ENCODE results near the gene NEUROD1.

NEUROD1 gene

DNA sequence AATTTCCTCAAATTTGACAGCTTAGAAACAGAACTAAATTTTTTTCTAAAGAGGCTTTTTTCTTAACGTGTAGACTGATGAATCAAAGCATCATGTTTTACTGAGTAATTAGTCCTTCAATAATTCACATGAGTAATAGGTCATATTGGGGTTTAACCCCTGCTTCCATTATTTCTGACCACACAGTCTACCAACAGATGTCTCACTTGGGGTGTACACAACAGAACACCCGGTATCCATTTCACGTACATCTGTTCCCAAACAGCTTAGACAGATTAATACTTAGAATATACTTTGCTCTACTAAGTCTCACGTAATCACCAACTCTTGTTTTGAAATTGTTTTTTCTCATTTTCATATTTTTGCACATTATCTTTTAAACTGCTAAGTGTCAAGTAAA lies 38.2 kb downstream of the NEUROD1 start:
- Mint-ChIP-seq H3K9me3 (no peaks in the 10 kb centered on the region), H3K4me1 (ENCODE audit: low read depth) (no peaks in the 10 kb centered on the region), H3K27me3 (peaks cover 3% of the 10 kb centered on the region), H3K27ac (no peak overlapping the region), H3K36me3 (ENCODE audit: low read depth) (no peaks in the 10 kb centered on the region), H3K4me3 (no peak overlapping the region)
- intact Hi-C loops (cut with micrococcal nuclease), result no loop called here

GRCh38 chr2:181639686-181640085 lies 40.6 kb downstream of the NEUROD1 start:
- H3K27ac Mint-ChIP-seq, result no peak overlapping the region
- H3K9me3 Mint-ChIP-seq, result no peaks in the 10 kb centered on the region
- no peaks in the 10 kb centered on the region for H3K27me3 Mint-ChIP-seq
- intact Hi-C loops (cut with micrococcal nuclease), result no loop called here
- no peaks in the 10 kb centered on the region for H3K4me1 Mint-ChIP-seq (ENCODE audit: low read depth)
- H3K36me3 Mint-ChIP-seq (ENCODE audit: low read depth), result no peaks in the 10 kb centered on the region
- no peak overlapping the region for H3K4me3 Mint-ChIP-seq

DNA sequence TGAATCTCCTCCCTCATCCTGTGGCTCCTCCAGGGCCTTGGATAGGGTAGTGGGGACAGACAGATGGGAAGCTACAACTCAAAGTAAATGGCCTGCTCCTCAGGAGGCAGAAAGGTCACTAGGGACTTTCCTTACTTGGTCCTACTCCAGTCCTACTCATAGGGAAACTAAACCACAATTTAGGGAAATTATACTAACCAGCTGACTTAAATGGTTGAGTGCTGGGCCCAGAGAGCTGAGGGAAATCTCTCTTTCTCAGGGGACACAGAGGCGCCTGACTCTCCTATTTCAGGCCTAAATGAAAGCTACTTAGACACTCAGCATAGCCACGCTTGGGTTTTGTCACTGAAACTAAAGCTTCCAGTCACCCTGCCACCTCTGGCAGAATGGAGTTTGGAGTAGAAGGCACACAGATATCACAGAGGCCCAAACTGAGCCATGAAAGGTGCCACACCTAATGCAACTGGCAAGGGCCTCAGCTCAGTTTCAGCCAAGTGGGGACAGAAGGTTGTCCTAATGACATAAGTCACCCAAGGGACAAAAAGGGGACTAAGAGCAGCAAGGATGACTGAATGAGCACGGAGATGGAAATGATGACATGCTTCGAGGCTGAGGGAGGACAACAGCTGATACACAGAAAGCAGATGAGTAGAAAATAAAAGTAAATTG lies 47.5 kb downstream of the NEUROD1 start:
- Mint-ChIP-seq H3K9me3 (no peaks in the 10 kb centered on the region), H3K27ac (no peak overlapping the region), H3K27me3 (no peaks in the 10 kb centered on the region), H3K4me3 (no peak overlapping the region), H3K4me1 (ENCODE audit: low read depth) (peaks cover 9% of the 10 kb centered on the region), H3K36me3 (ENCODE audit: low read depth) (no peaks in the 10 kb centered on the region)
- intact Hi-C loops (cut with micrococcal nuclease), result no loop called here

DNA sequence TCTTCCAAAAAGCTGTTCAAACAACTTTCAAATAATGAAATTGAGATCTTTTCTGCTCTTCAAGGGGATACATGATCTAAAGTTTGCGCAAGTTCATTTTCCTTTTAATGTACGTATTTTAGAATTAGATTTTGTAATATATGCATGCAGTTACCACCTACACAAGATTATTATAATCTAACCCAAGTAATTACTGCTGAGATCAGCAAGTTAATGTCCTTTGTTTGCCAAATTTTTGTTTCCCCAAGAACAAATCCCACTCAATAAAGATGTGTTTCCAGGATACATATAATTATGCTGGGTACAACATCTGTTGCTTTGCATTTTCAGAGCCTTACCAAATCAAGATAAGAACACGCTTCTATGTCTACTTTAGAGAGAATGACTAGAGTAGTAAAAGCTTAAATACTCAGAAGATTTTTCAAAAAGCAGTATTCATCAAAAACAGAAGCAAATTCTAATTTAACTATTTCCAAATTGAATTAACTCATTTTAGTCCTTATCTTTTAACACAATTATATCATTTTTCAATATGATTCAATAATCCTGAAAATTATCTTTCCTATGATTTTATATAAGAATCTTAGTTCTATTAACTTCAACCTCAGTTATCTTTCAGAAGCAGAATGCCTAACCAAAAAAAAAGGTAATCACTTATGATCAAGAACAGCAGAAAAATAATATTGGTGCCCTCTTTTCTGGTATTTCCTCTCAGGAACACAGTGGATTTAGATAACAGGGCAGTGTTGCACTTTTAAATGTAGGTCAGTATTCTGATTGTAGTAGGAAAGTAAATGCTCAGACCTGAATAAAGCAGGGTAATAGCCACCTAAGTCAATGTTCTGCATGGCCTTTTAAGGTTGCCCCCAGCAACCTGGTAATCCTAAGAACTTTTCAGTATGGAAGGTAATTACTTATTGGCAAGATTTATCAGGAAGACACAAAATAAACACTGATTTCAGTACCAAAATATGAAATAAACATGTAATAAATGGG lies 51.4 kb downstream of the NEUROD1 start:
- no peaks in the 10 kb centered on the region for H3K27me3 Mint-ChIP-seq
- H3K4me3 Mint-ChIP-seq, result no peak overlapping the region
- intact Hi-C loops (cut with micrococcal nuclease), result no loop called here
- H3K4me1 Mint-ChIP-seq (ENCODE audit: low read depth), result peaks cover 9% of the 10 kb centered on the region
- H3K36me3 Mint-ChIP-seq (ENCODE audit: low read depth), result no peaks in the 10 kb centered on the region
- no peak overlapping the region for H3K27ac Mint-ChIP-seq
- no peaks in the 10 kb centered on the region for H3K9me3 Mint-ChIP-seq

DNA sequence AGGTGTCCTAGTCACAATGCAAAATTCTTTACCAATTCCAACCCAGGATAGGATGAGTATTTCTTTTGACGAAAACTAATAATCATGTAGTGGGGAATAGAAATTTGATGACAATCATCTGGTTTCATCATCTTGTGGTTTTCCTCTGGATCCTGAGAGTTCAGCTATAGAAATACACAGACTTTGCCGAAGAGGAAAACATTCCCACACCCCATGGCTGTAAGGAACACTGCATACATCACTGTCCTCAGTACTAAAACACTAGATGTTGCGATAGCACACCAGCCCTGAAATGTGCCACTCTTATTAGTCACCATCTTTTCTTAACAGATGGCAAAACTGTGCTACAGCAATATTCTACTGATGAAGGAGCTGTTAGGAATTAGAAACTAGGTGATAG lies 52.8 kb downstream of the NEUROD1 start:
- intact Hi-C loops (cut with micrococcal nuclease), result no loop called here
- no peak overlapping the region for H3K4me3 Mint-ChIP-seq
- H3K27ac Mint-ChIP-seq, result no peak overlapping the region
- H3K36me3 Mint-ChIP-seq (ENCODE audit: low read depth), result no peaks in the 10 kb centered on the region
- no peaks in the 10 kb centered on the region for H3K27me3 Mint-ChIP-seq
- no peaks in the 10 kb centered on the region for H3K9me3 Mint-ChIP-seq
- H3K4me1 Mint-ChIP-seq (ENCODE audit: low read depth), result peaks cover under 1% of the 10 kb centered on the region

DNA sequence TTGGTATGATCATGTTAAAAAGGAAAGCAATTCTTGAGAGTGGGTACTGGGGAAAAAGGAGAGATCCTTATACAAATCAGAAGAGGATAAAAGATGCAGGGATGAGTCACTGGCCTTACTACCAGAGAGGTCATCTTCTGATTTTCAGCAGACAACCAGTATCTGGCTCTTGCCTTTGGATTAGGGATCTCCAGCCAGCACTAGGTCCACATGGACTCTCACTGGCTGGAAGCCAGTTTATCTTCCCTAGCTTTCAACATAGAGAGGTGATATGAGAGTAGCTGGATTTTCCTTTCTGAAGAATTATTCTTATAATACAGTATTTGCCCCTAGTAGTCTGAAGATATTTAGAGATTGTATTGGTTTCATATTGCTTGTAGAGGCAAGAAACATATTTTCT lies 53.6 kb downstream of the NEUROD1 start:
- Mint-ChIP-seq H3K36me3 (ENCODE audit: low read depth) (no peaks in the 10 kb centered on the region), H3K27me3 (no peaks in the 10 kb centered on the region), H3K27ac (no peak overlapping the region), H3K4me3 (no peak overlapping the region), H3K9me3 (no peaks in the 10 kb centered on the region), H3K4me1 (ENCODE audit: low read depth) (no peaks in the 10 kb centered on the region)
- intact Hi-C loops (cut with micrococcal nuclease), result no loop called here
